ENCODE data around the gene APOC3. TPM values are rescaled to one million over a fixed set of nuclear protein-coding genes. Genes with fewer than 3 reads are reported as not detected.
A peak's percentile ranks its signal among the peaks of the same experiment; 100 is the strongest.

Gene APOC3
- total RNA-seq, result not detected
- long read RNA-seq, result 0 reads

DNA sequence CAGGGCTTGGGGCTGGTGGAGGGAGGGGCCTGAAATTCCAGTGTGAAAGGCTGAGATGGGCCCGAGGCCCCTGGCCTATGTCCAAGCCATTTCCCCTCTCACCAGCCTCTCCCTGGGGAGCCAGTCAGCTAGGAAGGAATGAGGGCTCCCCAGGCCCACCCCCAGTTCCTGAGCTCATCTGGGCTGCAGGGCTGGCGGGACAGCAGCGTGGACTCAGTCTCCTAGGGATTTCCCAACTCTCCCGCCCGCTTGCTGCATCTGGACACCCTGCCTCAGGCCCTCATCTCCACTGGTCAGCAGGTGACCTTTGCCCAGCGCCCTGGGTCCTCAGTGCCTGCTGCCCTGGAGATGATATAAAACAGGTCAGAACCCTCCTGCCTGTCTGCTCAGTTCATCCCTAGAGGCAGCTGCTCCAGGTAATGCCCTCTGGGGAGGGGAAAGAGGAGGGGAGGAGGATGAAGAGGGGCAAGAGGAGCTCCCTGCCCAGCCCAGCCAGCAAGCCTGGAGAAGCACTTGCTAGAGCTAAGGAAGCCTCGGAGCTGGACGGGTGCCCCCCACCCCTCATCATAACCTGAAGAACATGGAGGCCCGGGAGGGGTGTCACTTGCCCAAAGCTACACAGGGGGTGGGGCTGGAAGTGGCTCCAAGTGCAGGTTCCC is at the start of gene APOC3:
APOC3 (plus strand) TSS at position 383 of the 659 bp plus-strand sequence. CDS start 676 bp downstream, outside the sequence.
- Histone ChIP-seq H3K9me3 (replicated peaks) (no peaks in the 10 kb centered on the region), H3K4me3 (no peak within 1 kb of the TSS), H3K4me1 (peaks cover under 1% of the 10 kb centered on the region), H3K36me3 (no peaks in the 10 kb centered on the region), H3K27me3 (ENCODE audit: low read depth) (no peaks in the 10 kb centered on the region), H3K27ac (replicated peaks) (no peak within 1 kb of the TSS)
- intact Hi-C loops (cut with micrococcal nuclease), result no loop called here
- TF ChIP-seq, protein P1, sequence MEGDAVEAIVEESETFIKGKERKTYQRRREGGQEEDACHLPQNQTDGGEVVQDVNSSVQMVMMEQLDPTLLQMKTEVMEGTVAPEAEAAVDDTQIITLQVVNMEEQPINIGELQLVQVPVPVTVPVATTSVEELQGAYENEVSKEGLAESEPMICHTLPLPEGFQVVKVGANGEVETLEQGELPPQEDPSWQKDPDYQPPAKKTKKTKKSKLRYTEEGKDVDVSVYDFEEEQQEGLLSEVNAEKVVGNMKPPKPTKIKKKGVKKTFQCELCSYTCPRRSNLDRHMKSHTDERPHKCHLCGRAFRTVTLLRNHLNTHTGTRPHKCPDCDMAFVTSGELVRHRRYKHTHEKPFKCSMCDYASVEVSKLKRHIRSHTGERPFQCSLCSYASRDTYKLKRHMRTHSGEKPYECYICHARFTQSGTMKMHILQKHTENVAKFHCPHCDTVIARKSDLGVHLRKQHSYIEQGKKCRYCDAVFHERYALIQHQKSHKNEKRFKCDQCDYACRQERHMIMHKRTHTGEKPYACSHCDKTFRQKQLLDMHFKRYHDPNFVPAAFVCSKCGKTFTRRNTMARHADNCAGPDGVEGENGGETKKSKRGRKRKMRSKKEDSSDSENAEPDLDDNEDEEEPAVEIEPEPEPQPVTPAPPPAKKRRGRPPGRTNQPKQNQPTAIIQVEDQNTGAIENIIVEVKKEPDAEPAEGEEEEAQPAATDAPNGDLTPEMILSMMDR (IDR thresholded peaks at IDR 0.05; ENCODE audit: borderline replicate concordance), result no peak
- no peak for DNase-seq

DNA sequence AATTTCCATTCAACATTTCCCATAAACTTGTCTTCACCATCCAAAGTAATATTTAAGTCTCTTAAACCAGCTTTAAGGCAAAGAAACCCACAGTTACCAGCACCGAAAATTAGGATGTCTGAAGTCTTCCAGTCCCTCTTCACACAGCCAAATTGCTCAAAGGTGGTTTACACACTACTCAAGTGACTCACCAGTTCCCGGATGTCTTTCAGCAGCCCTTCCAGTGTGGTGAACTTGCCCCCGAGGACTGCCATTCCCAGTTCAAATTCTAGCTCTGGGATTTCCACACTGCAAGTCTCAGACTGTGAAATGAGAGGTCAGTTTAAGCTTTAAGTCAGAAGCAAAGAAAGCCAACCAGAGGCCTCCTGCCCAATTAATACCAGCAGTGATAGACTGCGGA is 47.0 kb upstream of the APOC3 start:
- no peaks in the 10 kb centered on the region for H3K9me3 ChIP-seq (replicated peaks)
- no peaks in the 10 kb centered on the region for H3K27me3 ChIP-seq (ENCODE audit: low read depth)
- TF ChIP-seq, protein P1 (IDR thresholded peaks at IDR 0.05; ENCODE audit: borderline replicate concordance), result no peak
- peaks cover 90% of the 10 kb centered on the region for H3K36me3 ChIP-seq
- H3K4me3 ChIP-seq, result no peak overlapping the region
- H3K27ac ChIP-seq (replicated peaks), result no peak overlapping the region
- no peak for DNase-seq
- intact Hi-C loops (cut with micrococcal nuclease), result no loop called here
- H3K4me1 ChIP-seq, result peaks cover 16% of the 10 kb centered on the region

DNA sequence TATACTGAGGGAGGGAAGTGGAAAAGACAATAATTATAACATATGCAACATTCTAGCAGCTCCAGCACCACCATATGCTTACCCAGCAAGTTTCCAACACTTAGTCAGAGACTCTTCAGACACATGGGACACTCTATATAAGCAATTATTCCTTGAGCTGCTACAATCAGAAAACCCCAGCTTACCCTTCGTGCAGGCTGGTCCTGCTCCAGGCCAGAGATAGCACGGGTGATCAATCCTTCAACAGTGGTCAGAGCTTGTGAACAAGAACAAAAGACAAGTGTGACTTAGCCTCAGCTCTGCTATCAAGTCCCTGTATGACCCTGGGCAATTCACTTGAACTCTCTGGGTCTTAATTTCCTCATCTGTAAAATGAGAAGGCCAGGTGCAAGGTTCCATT is 43.4 kb upstream of the APOC3 start:
- Histone ChIP-seq H3K4me1 (peaks cover 29% of the 10 kb centered on the region), H3K36me3 (peaks cover 54% of the 10 kb centered on the region), H3K9me3 (replicated peaks) (no peaks in the 10 kb centered on the region), H3K27ac (replicated peaks) (no peak overlapping the region), H3K4me3 (peak overlapping the region; percentile 85), H3K27me3 (ENCODE audit: low read depth) (no peaks in the 10 kb centered on the region)
- TF ChIP-seq, protein P1 (IDR thresholded peaks at IDR 0.05; ENCODE audit: borderline replicate concordance), result no peak
- DNase-seq, result no peak
- intact Hi-C loops (cut with micrococcal nuclease), result loop anchor here (5.0 kb wide), 1 partner anchor 321 kb away; no protein-coding TSS in a partner anchor

DNA sequence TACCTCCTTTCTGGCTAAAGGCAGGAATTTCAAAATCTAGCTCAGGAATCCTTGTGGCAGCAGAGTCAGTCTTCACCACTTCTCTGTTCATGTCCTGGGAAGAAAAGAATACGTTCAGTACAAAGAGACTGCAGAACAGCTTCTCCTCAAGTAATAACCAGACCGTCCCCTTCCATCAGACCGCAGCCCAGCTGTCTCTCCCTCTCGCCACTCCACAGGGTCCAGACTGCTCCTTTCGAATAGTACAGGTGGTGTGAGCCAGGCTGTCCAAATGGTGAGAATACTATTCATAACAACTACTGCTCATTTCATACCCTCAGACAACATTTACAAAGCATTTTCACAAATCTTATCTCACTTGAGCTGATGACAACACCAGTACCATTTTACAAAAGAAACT is 42.7 kb upstream of the APOC3 start:
- TF ChIP-seq, protein P1 (IDR thresholded peaks at IDR 0.05; ENCODE audit: borderline replicate concordance), result no peak
- H3K27ac ChIP-seq (replicated peaks), result no peak overlapping the region
- H3K4me3 ChIP-seq, result peak overlapping the region; percentile 85
- DNase-seq, result no peak
- intact Hi-C loops (cut with micrococcal nuclease), result loop anchor here (5.0 kb wide), 1 partner anchor 320 kb away; no protein-coding TSS in a partner anchor
- H3K36me3 ChIP-seq, result peaks cover 48% of the 10 kb centered on the region
- H3K4me1 ChIP-seq, result peaks cover 33% of the 10 kb centered on the region
- no peaks in the 10 kb centered on the region for H3K27me3 ChIP-seq (ENCODE audit: low read depth)
- H3K9me3 ChIP-seq (replicated peaks), result no peaks in the 10 kb centered on the region

DNA sequence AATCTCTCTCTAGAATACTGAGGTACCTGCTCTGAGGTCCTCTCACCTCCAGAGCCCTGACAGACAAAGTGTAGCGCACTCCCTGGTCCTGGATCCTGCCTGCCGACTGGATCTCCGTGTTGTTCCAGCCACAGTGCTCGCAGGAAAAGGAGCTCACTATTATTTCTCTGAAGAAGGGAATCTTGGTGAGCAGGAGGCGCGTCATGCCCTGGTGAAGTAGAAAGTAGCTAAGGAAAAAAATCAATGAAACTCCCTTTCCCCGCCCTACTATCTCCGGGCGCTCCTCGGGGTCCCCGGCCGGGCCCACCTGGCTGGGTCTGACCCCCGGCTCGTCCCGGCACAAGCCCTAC is 42.3 kb upstream of the APOC3 start:
- DNase-seq, result no peak
- TF ChIP-seq, protein P1 (IDR thresholded peaks at IDR 0.05; ENCODE audit: borderline replicate concordance), result no peak
- H3K9me3 ChIP-seq (replicated peaks), result no peaks in the 10 kb centered on the region
- no peaks in the 10 kb centered on the region for H3K27me3 ChIP-seq (ENCODE audit: low read depth)
- peak overlapping the region; percentile 85 for H3K4me3 ChIP-seq
- H3K36me3 ChIP-seq, result peaks cover 44% of the 10 kb centered on the region
- H3K4me1 ChIP-seq, result peaks cover 33% of the 10 kb centered on the region
- intact Hi-C loops (cut with micrococcal nuclease), result loop anchor here (5.0 kb wide), 1 partner anchor 320 kb away; no protein-coding TSS in a partner anchor
- peak overlapping the region; percentile 89 for H3K27ac ChIP-seq (replicated peaks)

All from left ventricle myocardium inferior (tissue), 1 donor.